ENCODE measurements around the gene PGGHG. TPM values are rescaled to one million over a fixed set of nuclear protein-coding genes. Genes with fewer than 3 reads are reported as not detected.

Gene PGGHG
- total RNA-seq, 1 experiment from 2014 or later, result 12.4 TPM

- no peak overlapping the region for H3K4me3 ChIP-seq (ENCODE audit: low read length)
- BruUV-seq (replicated peaks), result no TSS peak
- ATAC-seq (no peak), DNase-seq (no peak)
- no peak overlapping the region for H3K9ac ChIP-seq (ENCODE audit: low read length)
- H4K20me1 ChIP-seq (ENCODE audit: low read length), result no peaks in the 10 kb centered on the region
- intact Hi-C loops (cut with micrococcal nuclease), result no loop called here
- POLR2A ChIA-PET (ENCODE audit: unreplicated experiment), result no interaction called here
- H3K9me2 ChIP-seq (replicated peaks; ENCODE audit: low read length), result no peaks in the 10 kb centered on the region
- CTCF ChIA-PET, result no interaction called here
- H3K27me3 ChIP-seq (ENCODE audit: low read length), result no peaks in the 10 kb centered on the region
- H3K36me3 ChIP-seq (ENCODE audit: low read depth, low read length), result no peaks in the 10 kb centered on the region
- H3K79me2 ChIP-seq (ENCODE audit: low read length), result no peaks in the 10 kb centered on the region
- no peak overlapping the region for H3K27ac ChIP-seq (ENCODE audit: low read length)
- H3F3A ChIP-seq (ENCODE audit: low read length, unreplicated experiment), result no peaks in the 10 kb centered on the region
- no peaks in the 10 kb centered on the region for H3K4me1 ChIP-seq (ENCODE audit: insufficient read depth, low read length)
- H3K9me3 ChIP-seq (ENCODE audit: low read length), result no peaks in the 10 kb centered on the region
- no peak overlapping the region for H2AFZ ChIP-seq (ENCODE audit: low read length)
- TF ChIP-seq, protein P1, sequence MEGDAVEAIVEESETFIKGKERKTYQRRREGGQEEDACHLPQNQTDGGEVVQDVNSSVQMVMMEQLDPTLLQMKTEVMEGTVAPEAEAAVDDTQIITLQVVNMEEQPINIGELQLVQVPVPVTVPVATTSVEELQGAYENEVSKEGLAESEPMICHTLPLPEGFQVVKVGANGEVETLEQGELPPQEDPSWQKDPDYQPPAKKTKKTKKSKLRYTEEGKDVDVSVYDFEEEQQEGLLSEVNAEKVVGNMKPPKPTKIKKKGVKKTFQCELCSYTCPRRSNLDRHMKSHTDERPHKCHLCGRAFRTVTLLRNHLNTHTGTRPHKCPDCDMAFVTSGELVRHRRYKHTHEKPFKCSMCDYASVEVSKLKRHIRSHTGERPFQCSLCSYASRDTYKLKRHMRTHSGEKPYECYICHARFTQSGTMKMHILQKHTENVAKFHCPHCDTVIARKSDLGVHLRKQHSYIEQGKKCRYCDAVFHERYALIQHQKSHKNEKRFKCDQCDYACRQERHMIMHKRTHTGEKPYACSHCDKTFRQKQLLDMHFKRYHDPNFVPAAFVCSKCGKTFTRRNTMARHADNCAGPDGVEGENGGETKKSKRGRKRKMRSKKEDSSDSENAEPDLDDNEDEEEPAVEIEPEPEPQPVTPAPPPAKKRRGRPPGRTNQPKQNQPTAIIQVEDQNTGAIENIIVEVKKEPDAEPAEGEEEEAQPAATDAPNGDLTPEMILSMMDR (conservative IDR thresholded peaks at IDR 0.05; ENCODE audit: low read depth, low read length), result no peak
- TF ChIP-seq EZH2 (IDR thresholded peaks at IDR 0.05; ENCODE audit: low read length, unreplicated experiment) (no peak), EZH2phosphoT487 (IDR thresholded peaks at IDR 0.05; ENCODE audit: borderline replicate concordance, low read length) (no peak)
- no peak overlapping the region for H3K4me2 ChIP-seq (ENCODE audit: low read length)
Observed at GRCh38 chr11:291281-292210, 2.6 kb downstream of the PGGHG start.

DNA sequence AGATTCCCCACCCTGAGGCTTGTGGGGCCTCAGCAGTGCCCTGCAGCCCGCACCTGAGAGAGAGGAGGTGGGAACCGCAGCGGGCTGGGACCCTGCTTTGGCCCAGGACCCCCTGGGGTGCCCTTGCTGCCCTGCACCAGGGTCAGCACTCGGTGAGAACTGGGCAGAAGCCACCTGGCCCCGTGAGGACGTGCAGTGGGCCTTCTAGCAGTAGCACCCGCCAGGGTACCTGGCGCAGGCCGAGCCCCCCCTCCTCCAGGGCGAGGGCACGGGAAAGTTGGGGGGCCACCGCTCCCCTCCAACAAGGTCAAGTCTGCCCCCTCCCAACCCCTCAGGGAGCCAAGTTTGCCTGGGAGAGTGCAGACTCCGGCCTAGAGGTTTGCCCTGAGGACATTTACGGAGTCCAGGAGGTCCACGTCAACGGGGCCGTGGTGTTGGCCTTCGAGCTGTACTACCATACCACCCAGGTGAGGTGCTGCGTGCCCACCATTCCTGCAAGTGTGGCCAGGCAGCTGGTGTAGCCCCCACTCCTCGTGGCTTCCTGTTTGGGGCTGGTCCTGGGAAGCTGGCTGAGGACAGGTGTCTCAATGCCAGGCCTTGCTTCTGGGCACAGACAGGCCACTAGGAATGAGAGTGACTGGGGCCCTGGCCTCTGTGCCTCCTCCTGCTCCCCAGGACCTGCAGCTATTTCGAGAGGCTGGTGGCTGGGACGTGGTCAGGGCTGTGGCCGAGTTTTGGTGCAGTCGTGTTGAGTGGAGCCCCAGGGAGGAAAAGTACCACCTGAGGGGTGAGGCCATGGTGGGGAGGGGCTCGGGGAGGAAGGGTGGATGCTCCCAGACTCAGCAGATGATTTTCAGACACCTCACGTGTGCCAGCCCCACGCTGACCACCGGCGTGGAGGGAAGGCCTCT is 3.5 kb downstream of the PGGHG start:
- H3K27ac ChIP-seq (ENCODE audit: low read length), result no peak overlapping the region
- BruUV-seq (replicated peaks), result no TSS peak
- CTCF ChIA-PET, result no interaction called here

More for the DNA sequence above, 3.5 kb downstream of the PGGHG start:
- POLR2A ChIA-PET (ENCODE audit: unreplicated experiment), result no interaction called here
- Histone ChIP-seq H4K20me1 (ENCODE audit: low read length) (no peaks in the 10 kb centered on the region), H3K36me3 (ENCODE audit: low read depth, low read length) (no peaks in the 10 kb centered on the region), H3K27me3 (ENCODE audit: low read length) (no peaks in the 10 kb centered on the region), H3K9me2 (replicated peaks; ENCODE audit: low read length) (no peaks in the 10 kb centered on the region), H2AFZ (ENCODE audit: low read length) (no peak overlapping the region), H3K4me2 (ENCODE audit: low read length) (no peak overlapping the region), H3F3A (ENCODE audit: low read length, unreplicated experiment) (no peaks in the 10 kb centered on the region), H3K79me2 (ENCODE audit: low read length) (no peaks in the 10 kb centered on the region), H3K9ac (ENCODE audit: low read length) (no peak overlapping the region), H3K4me3 (ENCODE audit: low read length) (no peak overlapping the region), H3K4me1 (ENCODE audit: insufficient read depth, low read length) (no peaks in the 10 kb centered on the region), H3K9me3 (ENCODE audit: low read length) (no peaks in the 10 kb centered on the region)
- DNase-seq (no peak), ATAC-seq (no peak)
- TF ChIP-seq, protein P1 (conservative IDR thresholded peaks at IDR 0.05; ENCODE audit: low read depth, low read length), result no peak
- TF ChIP-seq EZH2phosphoT487 (IDR thresholded peaks at IDR 0.05; ENCODE audit: borderline replicate concordance, low read length) (no peak), EZH2 (IDR thresholded peaks at IDR 0.05; ENCODE audit: low read length, unreplicated experiment) (no peak)
- intact Hi-C loops (cut with micrococcal nuclease), result no loop called here

All from PC-3 (cell line).